ENCODE measurements around the gene ACTG1.

DNA sequence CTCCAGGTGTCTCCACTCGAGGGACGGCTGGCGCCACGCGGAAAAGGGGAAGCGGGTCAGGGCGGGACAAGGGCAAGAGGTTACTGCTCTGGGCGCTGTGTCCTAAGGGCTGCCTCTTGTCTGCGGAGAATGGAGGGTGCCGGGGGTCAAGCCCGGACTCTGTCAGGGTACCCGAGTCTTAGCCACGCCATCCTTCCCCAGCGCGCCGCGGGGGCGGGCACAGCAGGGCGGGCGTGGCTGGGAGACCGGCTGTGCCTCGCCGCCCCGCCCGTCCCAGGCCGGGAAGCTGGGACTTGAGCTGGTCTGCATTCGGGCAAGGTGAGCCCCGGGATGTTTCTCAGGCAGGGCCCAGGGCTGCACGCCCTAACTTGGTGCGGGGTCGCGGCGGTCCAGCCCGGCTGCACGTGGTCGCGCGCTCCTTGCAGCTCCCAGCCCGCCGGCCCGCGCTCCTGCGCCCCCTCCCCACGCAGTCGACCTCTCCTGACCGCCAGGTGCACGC, 6.2 kb upstream of the ACTG1 start:
- TF ChIP-seq POLR2A (IDR thresholded peaks at IDR 0.05): no peak
- TF ChIP-seq, protein P1, sequence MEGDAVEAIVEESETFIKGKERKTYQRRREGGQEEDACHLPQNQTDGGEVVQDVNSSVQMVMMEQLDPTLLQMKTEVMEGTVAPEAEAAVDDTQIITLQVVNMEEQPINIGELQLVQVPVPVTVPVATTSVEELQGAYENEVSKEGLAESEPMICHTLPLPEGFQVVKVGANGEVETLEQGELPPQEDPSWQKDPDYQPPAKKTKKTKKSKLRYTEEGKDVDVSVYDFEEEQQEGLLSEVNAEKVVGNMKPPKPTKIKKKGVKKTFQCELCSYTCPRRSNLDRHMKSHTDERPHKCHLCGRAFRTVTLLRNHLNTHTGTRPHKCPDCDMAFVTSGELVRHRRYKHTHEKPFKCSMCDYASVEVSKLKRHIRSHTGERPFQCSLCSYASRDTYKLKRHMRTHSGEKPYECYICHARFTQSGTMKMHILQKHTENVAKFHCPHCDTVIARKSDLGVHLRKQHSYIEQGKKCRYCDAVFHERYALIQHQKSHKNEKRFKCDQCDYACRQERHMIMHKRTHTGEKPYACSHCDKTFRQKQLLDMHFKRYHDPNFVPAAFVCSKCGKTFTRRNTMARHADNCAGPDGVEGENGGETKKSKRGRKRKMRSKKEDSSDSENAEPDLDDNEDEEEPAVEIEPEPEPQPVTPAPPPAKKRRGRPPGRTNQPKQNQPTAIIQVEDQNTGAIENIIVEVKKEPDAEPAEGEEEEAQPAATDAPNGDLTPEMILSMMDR (IDR thresholded peaks at IDR 0.05): no peak

Data from vagina (tissue), 2 donors.